Measurements from ENCODE around the gene ROR2.

- TF ChIP-seq POLR2AphosphoS5 (IDR thresholded peaks at IDR 0.05; ENCODE audit: low read depth, low read length) (no peak), TAF1 (IDR thresholded peaks at IDR 0.05; ENCODE audit: borderline replicate concordance, low read depth, low read length) (no peak), POLR2A (IDR thresholded peaks at IDR 0.05; ENCODE audit: low read depth, low read length) (no peak)
Measured at GRCh38 chr9:91908293-91908623, 41.8 kb downstream of the ROR2 start.

Measured in GM12892 (cell line).